ENCODE measurements around the gene CDH23. TPM values are rescaled to one million over a fixed set of nuclear protein-coding genes. Genes with fewer than 3 reads are reported as not detected.
A peak's percentile ranks its signal among the peaks of the same experiment; 100 is the strongest.

CDH23 gene
- total RNA-seq, 1 donor from 2014 or later: 4.5 TPM

GRCh38 chr10:71611131-71611530 lies 214.4 kb downstream of the CDH23 start:
- TF ChIP-seq, protein P1, sequence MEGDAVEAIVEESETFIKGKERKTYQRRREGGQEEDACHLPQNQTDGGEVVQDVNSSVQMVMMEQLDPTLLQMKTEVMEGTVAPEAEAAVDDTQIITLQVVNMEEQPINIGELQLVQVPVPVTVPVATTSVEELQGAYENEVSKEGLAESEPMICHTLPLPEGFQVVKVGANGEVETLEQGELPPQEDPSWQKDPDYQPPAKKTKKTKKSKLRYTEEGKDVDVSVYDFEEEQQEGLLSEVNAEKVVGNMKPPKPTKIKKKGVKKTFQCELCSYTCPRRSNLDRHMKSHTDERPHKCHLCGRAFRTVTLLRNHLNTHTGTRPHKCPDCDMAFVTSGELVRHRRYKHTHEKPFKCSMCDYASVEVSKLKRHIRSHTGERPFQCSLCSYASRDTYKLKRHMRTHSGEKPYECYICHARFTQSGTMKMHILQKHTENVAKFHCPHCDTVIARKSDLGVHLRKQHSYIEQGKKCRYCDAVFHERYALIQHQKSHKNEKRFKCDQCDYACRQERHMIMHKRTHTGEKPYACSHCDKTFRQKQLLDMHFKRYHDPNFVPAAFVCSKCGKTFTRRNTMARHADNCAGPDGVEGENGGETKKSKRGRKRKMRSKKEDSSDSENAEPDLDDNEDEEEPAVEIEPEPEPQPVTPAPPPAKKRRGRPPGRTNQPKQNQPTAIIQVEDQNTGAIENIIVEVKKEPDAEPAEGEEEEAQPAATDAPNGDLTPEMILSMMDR (IDR thresholded peaks at IDR 0.05; ENCODE audit: borderline replicate concordance): no peak
- Histone ChIP-seq H3K9me3 (replicated peaks) (no peaks in the 10 kb centered on the region), H3K27ac (replicated peaks) (no peak overlapping the region), H3K27me3 (ENCODE audit: low read depth) (no peaks in the 10 kb centered on the region), H3K4me3 (no peak overlapping the region), H3K4me1 (peaks cover 30% of the 10 kb centered on the region), H3K36me3 (no peaks in the 10 kb centered on the region)
- intact Hi-C loops (cut with micrococcal nuclease): no loop called here
- no peak for DNase-seq

DNA sequence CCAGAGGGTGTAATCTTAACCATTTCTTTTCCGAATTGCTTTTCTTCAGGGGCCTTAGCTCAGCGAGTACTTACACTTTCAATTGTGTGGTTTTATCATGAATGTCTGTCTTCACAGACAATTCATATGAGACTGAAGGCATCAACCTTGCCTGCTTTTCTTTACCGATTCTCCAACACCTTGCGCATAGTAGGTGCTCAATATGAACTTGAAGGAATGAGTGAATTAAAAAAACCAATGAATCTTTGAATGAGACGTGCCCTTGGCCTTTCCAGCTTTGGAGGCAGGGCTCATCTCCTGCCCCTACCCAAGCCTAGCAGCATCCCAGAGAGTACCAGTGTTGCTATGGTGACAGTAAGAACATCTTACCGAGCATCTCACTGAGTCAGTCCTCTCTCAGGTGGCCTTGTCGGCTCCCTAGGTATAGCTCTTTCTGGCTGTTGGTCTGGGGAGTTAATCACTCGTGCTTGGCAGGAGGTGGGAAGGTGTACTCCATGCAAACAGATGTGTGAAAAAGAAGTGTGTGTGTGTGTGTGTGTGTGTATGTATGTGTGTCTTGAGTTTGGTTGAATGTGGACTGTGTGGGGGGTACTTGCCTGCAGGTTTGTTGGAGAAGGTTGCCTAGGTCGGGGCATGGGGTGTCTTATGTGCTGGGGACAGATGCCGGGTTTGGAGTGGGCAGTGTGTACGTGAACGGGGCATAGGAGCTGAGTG lies 215.1 kb downstream of the CDH23 start:
- intact Hi-C loops (cut with micrococcal nuclease): no loop called here
- no peak for DNase-seq
- H3K4me1 ChIP-seq: peaks cover 30% of the 10 kb centered on the region
- no peak overlapping the region for H3K4me3 ChIP-seq
- H3K27me3 ChIP-seq (ENCODE audit: low read depth): no peaks in the 10 kb centered on the region
- no peaks in the 10 kb centered on the region for H3K9me3 ChIP-seq (replicated peaks)
- no peak overlapping the region for H3K27ac ChIP-seq (replicated peaks)
- TF ChIP-seq, protein P1 (IDR thresholded peaks at IDR 0.05; ENCODE audit: borderline replicate concordance): no peak
- no peaks in the 10 kb centered on the region for H3K36me3 ChIP-seq

- no peaks in the 10 kb centered on the region for H3K36me3 ChIP-seq
- no peaks in the 10 kb centered on the region for H3K9me3 ChIP-seq (replicated peaks)
- peak overlapping the region; percentile 61 for H3K27ac ChIP-seq (replicated peaks)
- no peak for DNase-seq
- peak overlapping the region; percentile 11 for H3K4me3 ChIP-seq
- intact Hi-C loops (cut with micrococcal nuclease): no loop called here
- H3K4me1 ChIP-seq: peaks cover 30% of the 10 kb centered on the region
- no peaks in the 10 kb centered on the region for H3K27me3 ChIP-seq (ENCODE audit: low read depth)
- TF ChIP-seq, protein P1 (IDR thresholded peaks at IDR 0.05; ENCODE audit: borderline replicate concordance): no peak
Measured at GRCh38 chr10:71613261-71613777, 216.6 kb downstream of the CDH23 start.

- intact Hi-C loops (cut with micrococcal nuclease): no loop called here
- Histone ChIP-seq H3K36me3 (no peaks in the 10 kb centered on the region), H3K4me1 (peaks cover 33% of the 10 kb centered on the region), H3K9me3 (replicated peaks) (no peaks in the 10 kb centered on the region), H3K27ac (replicated peaks) (peak overlapping the region; percentile 61), H3K27me3 (ENCODE audit: low read depth) (no peaks in the 10 kb centered on the region), H3K4me3 (peak overlapping the region; percentile 11)
- TF ChIP-seq, protein P1 (IDR thresholded peaks at IDR 0.05; ENCODE audit: borderline replicate concordance): no peak
- DNase-seq: no peak
Measured at GRCh38 chr10:71613877-71614276, 217.2 kb downstream of the CDH23 start.

- TF ChIP-seq, protein P1 (IDR thresholded peaks at IDR 0.05; ENCODE audit: borderline replicate concordance): no peak
- Histone ChIP-seq H3K4me1 (peaks cover 33% of the 10 kb centered on the region), H3K4me3 (no peak overlapping the region), H3K36me3 (no peaks in the 10 kb centered on the region), H3K27me3 (ENCODE audit: low read depth) (no peaks in the 10 kb centered on the region), H3K9me3 (replicated peaks) (no peaks in the 10 kb centered on the region), H3K27ac (replicated peaks) (no peak overlapping the region)
- DNase-seq: no peak
- intact Hi-C loops (cut with micrococcal nuclease): no loop called here
Measured at GRCh38 chr10:71614946-71615345, 218.2 kb downstream of the CDH23 start.
